ENCODE results near the gene PRPF40A.

Gene PRPF40A

DNA sequence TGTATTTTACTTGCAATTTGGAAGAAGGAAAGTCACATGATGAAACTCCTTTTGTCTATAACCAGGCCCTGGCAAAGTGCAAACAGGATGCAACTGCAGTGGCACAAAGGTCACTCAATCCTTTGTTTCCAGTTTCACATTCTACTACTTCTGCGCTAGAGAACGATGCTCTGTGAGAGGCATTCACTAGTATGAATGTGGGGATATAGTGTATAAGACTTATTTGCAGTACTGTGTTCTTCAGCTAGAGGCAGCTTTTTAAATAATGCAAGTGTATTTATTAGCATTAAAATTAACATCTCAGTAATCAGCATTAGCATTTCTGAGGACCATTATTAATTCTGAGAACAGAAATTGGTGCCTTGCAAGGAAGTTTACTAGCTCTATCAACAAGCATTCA lies 68.9 kb downstream of the PRPF40A start:
- no peak for DNase-seq

DNA sequence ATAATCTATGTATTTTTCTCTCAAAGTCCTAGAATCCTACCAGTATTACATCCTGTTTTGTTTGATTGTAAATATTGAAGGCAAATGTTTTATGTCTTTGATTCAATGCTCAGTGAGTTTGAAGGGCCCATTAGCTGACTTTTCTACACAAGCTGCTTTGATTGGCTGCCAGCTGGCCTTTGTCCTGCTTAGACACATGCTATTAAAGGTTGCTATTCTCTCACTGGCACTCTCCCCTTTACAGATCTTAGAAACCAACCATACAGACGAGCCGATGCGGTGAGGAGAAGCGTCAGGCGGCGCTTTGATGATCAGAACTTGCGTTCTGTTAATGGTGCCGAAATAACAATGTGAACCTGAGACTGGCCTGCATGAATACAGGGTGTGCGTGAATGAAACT lies 69.7 kb downstream of the PRPF40A start:
- DNase-seq = no peak

DNA sequence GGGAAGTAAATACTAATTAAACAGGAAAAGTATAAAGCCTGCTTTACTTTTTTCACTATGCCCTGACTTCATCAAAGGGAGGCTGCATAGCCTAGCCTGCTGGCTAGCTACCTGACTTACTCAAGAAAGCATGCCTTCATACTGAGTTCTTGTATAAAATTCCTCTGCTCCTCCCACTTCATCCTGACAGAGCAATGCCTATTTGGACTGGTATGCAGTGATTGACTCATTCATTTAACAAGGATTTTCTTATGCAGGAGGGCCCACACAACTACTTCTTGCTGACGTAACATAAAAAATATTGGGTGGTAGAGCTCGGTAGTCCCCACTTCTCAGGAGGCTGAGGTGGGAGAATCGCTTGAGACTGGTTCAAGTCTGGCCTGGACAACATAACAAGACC lies 70.5 kb downstream of the PRPF40A start:
- no peak for DNase-seq

DNA sequence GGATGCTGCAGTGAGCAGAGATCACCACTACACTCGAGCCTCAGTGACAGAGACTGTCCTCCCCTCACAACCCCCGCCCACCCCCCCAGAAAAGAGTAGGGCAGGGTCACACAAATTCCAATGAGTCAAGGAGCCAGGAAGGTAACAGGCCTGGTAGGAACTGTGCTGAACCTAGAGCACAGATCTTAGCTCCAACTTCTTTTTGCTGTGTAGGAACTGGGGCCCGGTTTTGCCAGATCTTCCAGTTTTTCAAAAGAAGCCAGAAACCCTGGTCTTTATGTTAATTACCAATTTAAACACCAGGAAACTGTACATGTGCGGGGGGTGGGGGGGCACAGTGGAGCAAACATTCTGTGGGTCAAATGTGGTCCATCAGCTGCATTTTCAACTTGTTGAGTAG lies 71.0 kb downstream of the PRPF40A start:
- no peak for DNase-seq

DNA sequence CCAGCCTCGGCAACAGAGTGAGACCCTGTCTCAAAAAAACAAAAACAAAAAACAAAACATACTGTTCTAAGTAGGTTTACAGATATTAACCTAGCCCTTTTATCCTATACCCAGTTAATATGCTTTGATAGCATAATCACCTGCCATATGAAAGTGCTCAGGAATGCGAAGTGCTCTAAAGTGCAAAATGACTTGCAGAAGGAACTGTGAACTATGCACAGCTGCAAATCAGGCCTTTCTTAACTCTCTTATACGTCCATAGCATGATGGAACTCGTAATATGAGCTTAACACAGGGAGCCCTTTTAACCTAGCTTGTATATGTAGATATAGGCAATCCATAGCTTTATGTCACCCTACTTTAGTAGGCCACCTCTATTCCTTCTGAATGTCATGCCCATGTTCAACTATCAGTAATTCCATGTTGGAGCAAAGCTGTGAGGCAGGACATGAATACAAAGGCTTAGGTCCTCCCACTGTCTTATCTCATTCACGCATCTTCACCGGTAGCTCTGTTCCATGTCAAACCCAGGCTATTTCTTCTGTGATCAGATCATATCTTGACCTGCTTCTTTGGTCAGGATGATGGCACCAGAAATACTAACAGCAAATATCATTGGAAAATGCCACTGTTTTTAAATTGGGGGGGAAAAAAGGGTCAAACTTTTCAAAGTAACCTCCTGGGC lies 72.9 kb downstream of the PRPF40A start:
- no peak for DNase-seq

DNA sequence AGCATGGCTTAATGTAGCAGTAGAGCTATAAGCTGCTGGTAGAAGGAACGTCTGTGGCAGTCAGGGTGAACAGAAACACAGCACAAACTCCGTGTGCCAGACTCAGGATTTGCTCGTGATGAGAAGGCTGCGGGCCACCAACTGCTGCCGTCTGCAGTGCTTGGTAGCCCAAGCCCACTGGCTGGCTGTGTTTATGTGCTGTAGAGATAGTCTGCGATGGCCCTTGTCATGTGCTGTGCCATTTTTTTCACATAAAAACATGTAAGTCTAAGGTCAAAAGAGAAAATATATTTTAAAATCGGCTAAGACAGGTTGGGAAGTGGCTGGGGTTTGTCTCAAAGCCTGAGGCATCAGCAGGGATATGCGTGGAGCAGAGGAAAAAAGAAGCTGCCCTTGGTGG lies 78.7 kb downstream of the PRPF40A start:
- no peak for DNase-seq

DNA sequence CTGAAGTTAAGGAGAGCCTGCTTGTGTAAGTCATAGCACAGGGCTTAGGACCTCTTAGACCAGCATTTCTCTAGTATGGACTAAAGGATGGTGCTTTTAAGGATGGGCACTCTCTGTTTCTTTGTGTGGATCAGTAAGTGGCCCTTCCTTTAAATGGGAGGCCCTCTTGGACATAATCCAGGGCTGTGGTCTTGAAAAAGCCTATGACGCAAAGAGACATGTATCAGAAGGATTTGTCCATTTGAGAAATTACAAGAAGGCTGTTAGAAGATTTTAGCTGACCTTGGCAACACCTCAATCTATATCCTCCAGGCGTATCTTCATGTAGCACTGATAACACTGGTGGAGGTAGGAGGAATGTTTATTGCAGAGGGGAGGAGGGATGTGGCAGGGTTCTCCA lies 79.2 kb downstream of the PRPF40A start:
- DNase-seq = no peak

DNA sequence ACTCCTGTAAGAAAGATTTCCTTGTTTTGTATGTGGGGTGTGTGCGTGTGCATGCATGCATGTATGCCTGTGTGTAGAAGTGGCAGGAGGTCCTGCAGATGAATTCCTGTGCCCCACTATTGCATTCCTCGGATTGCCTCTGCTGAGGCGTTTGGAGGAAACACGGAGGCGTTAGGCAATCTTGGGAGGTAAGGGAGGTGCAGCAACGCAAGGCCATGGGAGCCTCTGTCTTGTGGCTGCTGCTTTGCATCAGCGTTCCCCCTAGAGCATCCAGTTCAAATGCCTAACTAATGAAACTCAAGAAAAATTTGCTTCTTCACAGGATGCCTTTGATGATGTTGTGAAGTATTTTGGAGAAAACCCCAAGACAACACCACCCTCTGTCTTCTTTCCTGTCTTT lies 80.0 kb downstream of the PRPF40A start:
- no peak for DNase-seq

DNA sequence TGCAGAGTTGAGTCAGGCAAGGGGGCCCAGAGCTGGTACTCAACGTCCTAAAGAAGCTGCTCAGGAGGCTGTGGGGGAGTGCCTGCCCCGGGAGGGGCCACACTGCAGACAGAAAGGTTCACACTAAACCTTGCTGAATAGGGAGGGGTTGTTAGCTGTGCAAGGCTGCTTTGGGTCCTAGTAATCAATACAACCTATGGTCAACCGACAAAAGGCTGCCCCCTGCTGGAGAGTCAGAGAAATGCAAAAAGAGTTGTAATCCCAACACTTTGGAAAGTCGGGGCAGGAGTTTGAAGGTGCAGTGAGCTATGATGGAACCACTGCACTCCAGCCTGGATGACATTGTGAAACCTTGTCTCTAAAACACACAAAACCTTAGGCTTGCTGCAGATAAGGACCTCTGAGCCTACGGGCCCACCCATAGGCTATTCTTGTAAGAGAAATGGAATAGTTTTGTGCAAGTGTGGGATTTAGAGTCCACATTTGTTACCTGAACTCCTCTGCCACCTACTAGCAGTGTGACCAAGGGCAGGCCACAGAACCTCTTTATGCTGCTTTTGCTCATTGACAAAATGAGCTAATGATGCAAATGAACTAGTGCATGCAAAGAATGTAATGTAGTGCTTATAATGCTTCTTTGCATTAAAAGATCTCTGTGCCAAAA lies 81.5 kb downstream of the PRPF40A start:
- DNase-seq = peak; percentile 77

DNA sequence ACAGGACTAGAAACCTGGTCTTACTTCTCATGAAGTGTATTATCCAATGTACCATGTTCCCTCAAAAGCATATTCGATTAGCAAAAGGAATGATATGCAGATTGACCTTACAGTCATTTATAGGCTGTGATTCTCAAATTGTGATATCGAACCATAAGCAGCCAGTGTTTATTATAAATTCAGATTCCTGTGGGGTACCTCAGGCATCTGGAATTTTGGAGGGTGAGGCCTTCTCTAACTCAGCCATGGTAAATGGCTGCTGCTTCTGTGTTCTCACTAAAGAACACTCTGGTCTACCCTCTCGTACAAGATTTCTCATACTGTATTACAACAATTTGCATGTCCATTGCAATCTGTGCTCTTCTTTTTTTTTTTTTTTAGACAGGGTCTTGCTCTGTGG lies 84.5 kb downstream of the PRPF40A start:
- DNase-seq = no peak

DNA sequence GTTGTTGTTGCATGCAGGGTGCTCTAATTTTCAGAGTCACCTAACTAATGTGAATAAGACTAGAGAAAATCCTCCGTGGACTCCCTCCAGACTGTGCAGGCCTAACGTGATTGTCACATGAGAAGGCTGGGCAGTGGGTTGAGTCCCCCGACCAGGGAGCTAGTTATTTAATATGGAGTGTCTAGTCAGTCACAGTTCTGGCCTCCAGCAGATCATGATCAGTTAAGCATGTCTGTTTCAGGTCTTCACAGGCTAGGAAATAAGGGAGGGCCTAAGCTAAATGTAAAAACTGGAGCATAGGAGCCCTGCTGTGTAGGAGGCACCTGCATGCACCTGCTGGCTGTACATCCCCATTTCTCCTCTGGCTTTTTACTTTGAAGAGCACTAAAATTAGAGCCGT lies 86.8 kb downstream of the PRPF40A start:
- DNase-seq = no peak

DNA sequence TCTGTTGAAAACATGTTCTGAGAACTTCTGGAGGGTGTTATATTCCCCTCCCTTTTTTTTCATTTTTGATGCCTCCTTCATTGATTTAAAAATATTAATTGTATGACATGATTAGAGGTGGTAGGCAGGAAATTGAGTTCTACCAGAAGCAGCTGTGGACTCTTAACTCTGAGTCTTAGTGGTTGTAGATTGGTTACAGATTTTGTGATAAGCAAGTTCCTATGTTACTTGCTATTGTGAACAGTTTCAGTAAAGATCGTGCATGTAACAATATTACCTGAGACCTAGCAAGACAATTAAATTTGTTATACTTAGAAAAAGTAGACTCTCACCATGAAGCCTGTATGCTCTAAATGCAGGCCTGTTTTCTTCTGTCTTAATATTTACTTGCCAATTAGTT lies 88.1 kb downstream of the PRPF40A start:
- no peak for DNase-seq

DNA sequence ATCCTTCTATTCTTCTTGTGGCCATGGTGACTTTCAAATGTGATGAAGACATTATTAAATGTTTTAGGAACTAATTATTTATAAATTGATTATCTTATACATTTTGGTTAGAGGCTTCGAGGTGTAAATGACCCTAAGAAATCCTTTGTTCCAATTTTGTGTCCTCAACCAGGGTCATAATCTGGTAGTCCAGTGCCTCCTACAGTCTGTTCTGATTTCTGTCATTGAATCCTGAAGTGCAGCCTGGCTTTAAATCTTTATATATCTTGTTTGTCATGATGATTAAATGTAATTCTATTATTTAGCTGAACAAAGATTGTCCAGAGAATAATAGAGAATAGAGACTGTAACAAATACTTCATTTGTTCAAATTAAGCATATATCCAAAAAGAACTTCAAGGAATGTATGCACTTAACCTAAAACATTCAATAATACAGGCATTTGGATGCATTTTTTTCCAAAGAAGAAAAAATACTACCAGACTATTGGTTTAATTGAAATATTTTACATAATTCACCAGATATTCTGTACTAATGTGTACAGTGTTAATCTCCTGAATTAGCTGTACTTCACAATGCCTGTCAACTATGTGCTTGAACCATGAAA lies 89.8 kb downstream of the PRPF40A start:
- peak; percentile 62 for DNase-seq

DNA sequence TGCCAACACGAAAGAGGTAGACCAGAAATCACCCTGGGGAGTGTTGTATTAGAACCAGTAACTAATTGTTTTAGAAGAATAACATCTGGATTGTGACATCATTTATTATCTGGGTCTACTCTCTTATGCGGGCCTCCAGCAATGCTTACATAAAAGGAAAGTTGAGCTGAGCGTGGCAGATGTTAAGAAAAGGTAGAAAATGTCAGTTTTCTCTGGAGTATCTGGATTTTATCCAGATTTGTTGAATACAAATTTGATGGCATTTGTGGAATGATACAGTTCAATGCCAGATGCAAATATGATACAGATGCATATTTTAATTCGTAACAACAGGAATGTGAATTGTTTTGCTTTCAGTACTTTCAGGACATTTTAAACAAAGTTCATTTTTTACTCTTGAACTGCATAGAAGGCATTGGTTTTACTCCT lies 90.3 kb downstream of the PRPF40A start:
- DNase-seq = no peak

DNA sequence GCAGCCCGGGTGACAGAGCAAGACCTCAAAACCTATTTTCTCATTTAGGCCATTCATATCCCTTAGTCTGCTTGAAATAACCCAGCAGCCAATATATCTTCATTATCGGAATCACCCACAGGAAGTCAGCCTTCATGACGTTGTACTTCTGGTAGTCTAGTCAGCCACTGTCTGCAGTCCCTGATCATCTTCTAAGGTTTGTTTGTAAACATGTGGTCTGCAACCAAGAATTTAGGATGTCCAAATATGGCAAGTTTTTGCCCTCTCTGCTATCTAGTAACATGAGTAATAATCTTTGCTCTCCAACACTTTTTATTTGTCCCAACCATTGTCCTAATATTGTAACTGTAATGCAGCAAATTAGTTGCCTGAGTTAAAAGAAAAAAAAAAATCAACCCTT lies 92.5 kb downstream of the PRPF40A start:
- no peak for DNase-seq

DNA sequence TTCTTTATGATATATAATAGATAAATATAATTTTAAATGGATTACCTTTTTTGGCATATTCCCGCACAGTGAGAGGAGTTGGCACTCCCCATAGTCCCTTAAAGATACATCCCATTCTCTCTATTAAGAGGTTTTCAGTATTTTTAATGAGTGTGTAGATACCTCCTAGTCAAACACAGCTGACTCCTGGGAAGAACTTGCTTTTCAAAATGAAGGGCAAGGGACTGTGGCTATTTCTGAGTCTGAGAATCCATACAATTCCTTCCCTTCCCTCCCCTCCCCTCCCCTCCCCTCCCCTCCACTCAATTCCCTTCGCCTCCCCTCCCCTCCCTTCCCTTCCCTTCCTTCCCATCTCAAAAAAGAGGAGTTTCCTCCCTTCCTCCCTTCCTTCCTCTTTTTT lies 93.5 kb downstream of the PRPF40A start:
- no peak for DNase-seq

DNA sequence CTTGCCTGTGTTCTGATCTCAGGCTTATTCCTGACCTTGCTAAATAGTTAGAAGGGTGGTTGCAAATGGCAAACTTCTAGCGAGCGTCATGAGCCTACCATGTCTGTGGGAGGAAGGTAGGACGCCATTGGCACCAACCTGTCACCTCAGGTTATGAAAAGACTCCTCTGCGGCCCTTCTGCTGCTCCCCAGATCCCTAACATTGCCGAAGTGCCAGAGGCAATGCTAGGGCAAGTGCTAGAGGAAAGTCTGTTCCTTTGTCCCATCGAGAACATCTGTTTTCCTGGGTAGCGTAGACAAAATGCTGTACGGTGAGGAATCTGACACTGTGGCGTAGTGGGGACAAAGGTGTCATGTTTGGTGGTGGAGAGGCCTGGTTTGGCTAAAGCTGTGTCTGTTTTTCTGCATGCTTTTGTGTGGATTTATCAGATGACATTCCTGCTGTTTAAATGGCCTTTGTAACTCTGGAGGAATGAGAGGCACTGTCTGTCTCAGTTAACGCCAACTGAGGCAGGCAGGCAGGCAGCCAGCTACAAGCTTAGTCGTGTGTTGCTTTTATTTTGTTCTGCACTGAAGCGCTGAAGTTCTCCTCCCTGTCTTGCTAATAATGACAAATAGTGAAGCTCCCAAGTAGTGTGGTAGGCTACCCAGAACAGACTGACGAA lies 94.1 kb downstream of the PRPF40A start:
- DNase-seq = no peak

DNA sequence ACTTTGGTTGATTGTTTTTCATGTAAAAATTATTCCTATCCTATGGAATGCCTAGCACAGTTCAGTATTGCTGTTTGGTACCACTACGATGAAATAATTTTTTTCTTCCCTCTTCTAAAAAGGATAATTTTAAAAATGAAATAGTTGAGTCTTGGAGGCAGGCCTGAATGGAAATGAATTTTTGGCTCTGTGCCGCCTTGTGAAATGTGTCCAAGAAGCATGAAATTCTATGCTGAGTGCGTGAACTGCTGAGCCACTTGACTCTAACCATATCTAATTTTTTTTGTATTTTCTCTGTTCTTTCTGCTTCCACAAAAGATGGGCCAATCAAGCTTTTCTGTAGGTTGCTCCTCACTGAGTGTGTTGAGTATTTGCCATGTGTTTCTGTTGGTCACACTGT lies 95.0 kb downstream of the PRPF40A start:
- no peak for DNase-seq

DNA sequence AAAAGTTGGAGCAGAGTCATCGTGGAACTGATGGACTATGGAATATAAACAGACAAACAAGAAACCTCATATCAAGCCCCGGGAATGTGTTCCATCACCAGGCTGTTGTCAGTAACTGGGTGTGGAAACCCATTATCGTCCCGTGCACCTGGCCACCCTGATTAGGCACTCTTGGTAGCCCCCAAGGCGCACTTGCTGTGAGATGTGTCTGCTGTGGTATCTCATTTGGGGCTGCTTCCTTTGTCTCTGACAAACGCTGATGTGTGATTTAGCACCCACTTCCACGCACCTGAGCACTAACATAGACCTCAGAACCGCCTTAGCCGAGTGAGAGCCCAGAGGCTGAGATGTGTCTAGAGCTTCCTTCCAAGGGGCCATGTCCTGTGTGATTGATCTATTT lies 96.3 kb downstream of the PRPF40A start:
- no peak for DNase-seq

DNA sequence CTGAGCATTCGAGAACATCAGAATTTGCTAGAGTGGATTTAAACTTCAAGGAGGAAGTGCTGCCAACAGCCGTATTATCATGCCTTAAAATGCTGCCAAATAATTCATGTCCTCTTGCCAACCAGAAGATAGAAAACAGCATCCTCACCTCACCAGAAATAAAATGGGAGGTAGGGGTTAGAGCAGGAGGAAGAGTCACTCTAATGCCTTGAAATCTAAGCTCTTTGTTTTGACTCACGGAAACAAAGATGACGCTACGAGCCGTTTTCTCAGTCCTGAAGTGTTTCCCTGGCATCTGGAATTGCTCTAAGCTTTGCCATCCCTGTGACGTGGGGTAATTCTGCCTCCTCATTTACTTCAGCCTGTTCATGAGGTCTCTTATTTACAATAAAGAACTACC lies 97.1 kb downstream of the PRPF40A start:
- no peak for DNase-seq

DNA sequence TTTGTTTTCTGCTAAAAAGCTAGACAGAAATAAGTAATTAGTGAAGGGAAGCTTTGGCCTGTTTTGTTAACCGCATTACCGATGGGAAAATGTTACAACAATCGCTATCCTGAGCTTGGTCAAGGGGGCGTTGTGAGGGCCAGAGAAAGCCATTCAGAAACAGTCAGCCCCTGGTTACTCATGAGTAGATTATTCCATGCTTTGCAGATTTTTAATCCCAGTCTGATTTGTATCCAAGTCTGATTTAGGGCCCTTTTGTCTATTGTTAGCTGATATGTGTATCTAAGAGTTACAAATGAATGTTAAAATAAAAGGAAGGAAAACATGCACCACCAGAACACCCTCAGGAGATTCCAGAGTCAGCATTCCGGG lies 99.1 kb downstream of the PRPF40A start:
- no peak for DNase-seq

DNA sequence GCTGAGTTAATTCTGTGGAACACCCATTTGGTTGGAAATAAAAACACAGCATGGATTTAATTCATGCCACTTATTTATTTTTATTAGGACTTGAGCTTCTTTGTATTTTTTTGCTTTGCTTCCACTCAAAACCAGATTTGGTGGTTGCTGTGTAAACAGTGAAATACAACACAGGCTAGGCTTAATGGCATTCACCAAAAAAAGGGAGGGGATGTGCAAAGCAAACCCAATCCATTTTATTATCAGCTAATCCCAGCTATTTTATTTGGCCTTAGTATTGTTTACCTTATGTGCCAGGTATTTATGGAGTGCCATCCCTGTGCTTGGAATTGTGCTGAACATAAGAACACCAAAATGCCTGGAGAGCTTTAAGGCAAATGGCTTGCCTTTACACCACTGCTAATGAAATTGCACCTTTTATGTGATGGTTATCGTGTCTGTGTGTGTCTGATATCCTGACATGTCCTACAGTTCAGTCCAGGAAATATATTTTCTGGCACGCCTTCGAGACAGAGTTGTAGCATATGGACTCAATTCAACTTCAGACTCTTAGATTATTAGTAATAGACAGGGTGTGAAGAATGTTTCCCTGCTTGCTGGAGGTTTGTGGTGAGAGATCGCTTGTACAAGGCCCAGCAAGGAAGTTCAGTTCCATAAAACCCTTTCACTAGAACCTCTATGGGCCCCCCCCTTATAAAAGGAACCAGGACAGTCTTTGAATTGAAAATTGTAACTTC lies 99.6 kb downstream of the PRPF40A start:
- DNase-seq = no peak

DNA sequence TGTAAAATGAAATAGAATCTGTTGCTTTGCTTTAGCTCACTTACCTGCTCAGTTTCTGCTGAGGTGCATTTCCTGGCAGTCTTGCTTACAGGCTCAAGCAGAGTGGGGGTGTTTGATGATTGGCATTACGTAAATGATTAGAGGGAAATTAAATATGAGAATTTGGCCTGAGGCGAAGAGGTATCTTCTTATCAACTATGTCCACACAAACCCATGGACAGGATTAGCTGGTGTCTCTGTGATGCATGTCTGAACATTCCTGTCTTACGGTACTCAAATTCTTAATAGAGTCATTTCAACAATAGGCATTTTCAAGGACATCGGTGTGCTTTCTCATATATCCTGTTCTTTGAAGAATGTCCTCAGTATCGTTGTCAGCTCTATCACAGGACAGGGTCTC lies 102.1 kb downstream of the PRPF40A start:
- no peak for DNase-seq

Data from hematopoietic multipotent progenitor cell treated with erythropoietin and hydrocortisone succinate and interleukin-3 and kit ligand, for 4 days (in vitro differentiated cells).